ENCODE measurements around the gene CFDP1.
"Not testable (repeated sequence)": the region's sequence is repeated elsewhere in the genome, so short reads cannot be mapped to it uniquely, and the experiment has no call there.

The CFDP1 gene

GRCh38 chr16:75458029-75458428 is 24.7 kb upstream of the CFDP1 start:
- no peak for DNase-seq

- DNase-seq = no peak
Measured at GRCh38 chr16:75457485-75458021, 24.2 kb upstream of the CFDP1 start.

GRCh38 chr16:75456971-75457370 is 23.7 kb upstream of the CFDP1 start:
- no peak for DNase-seq

- not testable (repeated sequence) for DNase-seq
Measured at GRCh38 chr16:75456486-75456885, 23.2 kb upstream of the CFDP1 start.

GRCh38 chr16:75455677-75456076 is 22.4 kb upstream of the CFDP1 start:
- DNase-seq = no peak

GRCh38 chr16:75452464-75453190 is 19.3 kb upstream of the CFDP1 start:
- DNase-seq = no peak

- DNase-seq = no peak
Measured at GRCh38 chr16:75446416-75446815, 13.1 kb upstream of the CFDP1 start.

- DNase-seq = no peak
Measured at GRCh38 chr16:75445298-75445697, 12.0 kb upstream of the CFDP1 start.

- no peak for DNase-seq
Measured at GRCh38 chr16:75443298-75443697, 10.0 kb upstream of the CFDP1 start.

GRCh38 chr16:75433732-75434413 is 570 bp upstream of the CFDP1 start:
- DNase-seq = no peak

- DNase-seq = no peak
Measured at GRCh38 chr16:75429621-75430403, 3.5 kb downstream of the CFDP1 start.

- DNase-seq = not testable (repeated sequence)
Measured at GRCh38 chr16:75426524-75426923, 6.8 kb downstream of the CFDP1 start.

GRCh38 chr16:75424105-75424762 is 9.1 kb downstream of the CFDP1 start:
- not testable (repeated sequence) for DNase-seq

- no peak for DNase-seq
Measured at GRCh38 chr16:75423723-75424104, 9.6 kb downstream of the CFDP1 start.

- no peak for DNase-seq
Measured at GRCh38 chr16:75421820-75422126, 11.5 kb downstream of the CFDP1 start.

- DNase-seq = no peak
Measured at GRCh38 chr16:75420987-75421819, 12.1 kb downstream of the CFDP1 start.

- DNase-seq = no peak
Measured at GRCh38 chr16:75416904-75417565, 16.3 kb downstream of the CFDP1 start.

GRCh38 chr16:75415169-75415905 is 18.0 kb downstream of the CFDP1 start:
- no peak for DNase-seq

- no peak for DNase-seq
Measured at GRCh38 chr16:75413951-75414350, 19.4 kb downstream of the CFDP1 start.

GRCh38 chr16:75406943-75407342 is 26.4 kb downstream of the CFDP1 start:
- no peak for DNase-seq

Measured in activated T-cell treated with anti-CD3 and anti-CD28 coated beads, Interleukin-2, amount 50 U/mL, for 1 hour (primary cell).